Type B pancreatic cell (in vitro differentiated cells): ENCODE results near the gene TMEM145. TPM values are rescaled to one million over a fixed set of nuclear protein-coding genes. Genes with fewer than 3 reads are reported as not detected.

Source experiments
- DNase-seq: peaks from one replicate; pipeline ENCODE4 v3.0.0; 2021; ENCODE audit warnings: mixed read lengths; ENCODE audit not compliant: unreplicated experiment; ENCODE audit errors: extremely low spot score
- H3K27ac Mint-ChIP-seq: 2 replicates; pipeline ENCODE4 v1.8.0; 2021; ENCODE audit warnings: mild to moderate bottlenecking, mixed read lengths
- H3K27me3 Mint-ChIP-seq: 2 replicates; pipeline ENCODE4 v1.8.0; 2021; ENCODE audit warnings: mixed read lengths
- H3K36me3 Mint-ChIP-seq: 2 replicates; pipeline ENCODE4 v1.8.0; 2021; ENCODE audit warnings: mixed read lengths
- H3K4me1 Mint-ChIP-seq: one replicate; pipeline ENCODE4 v1.8.0; 2021; ENCODE audit warnings: mixed read lengths; ENCODE audit not compliant: unreplicated experiment
- H3K4me3 Mint-ChIP-seq: 2 replicates; pipeline ENCODE4 v1.8.0; 2021; ENCODE audit warnings: mild to moderate bottlenecking, mixed read lengths
- H3K9me3 Mint-ChIP-seq: 2 replicates; pipeline ENCODE4 v1.8.0; 2021; ENCODE audit warnings: mixed read lengths
- CTCF ChIP-seq: fragments of 200-600 bp; sonication (generic); conservative IDR thresholded peaks from 2 replicates; pipeline ENCODE4 v1.5.0; 2021; ENCODE audit warnings: antibody characterized with exemption, mild to moderate bottlenecking
- total RNA-seq: library from RNA; stranded (reverse); gene quantifications from 2 replicates; pipeline ENCODE4 v1.2.1, GENCODE V29; 2021; ENCODE audit warnings: low replicate concordance

The TMEM145 gene
- total RNA-seq, 1 donor from 2014 or later = 3.6 TPM

GRCh38 chr19:42289556-42290041 lies 23.5 kb upstream of the TMEM145 start:
- Mint-ChIP-seq H3K27me3 (no peaks in the 10 kb centered on the region), H3K36me3 (peaks cover 5% of the 10 kb centered on the region), H3K27ac (no peak overlapping the region), H3K9me3 (no peaks in the 10 kb centered on the region), H3K4me3 (no peak overlapping the region), H3K4me1 (peaks cover 22% of the 10 kb centered on the region)
- no peak for TF ChIP-seq CTCF
- DNase-seq = no peak

GRCh38 chr19:42290136-42290522 lies 23.0 kb upstream of the TMEM145 start:
- H3K36me3 Mint-ChIP-seq = peaks cover 5% of the 10 kb centered on the region
- DNase-seq = no peak
- H3K9me3 Mint-ChIP-seq = no peaks in the 10 kb centered on the region
- no peak overlapping the region for H3K4me3 Mint-ChIP-seq
- H3K4me1 Mint-ChIP-seq = peaks cover 16% of the 10 kb centered on the region
- TF ChIP-seq CTCF = no peak
- no peak overlapping the region for H3K27ac Mint-ChIP-seq
- no peaks in the 10 kb centered on the region for H3K27me3 Mint-ChIP-seq

GRCh38 chr19:42290523-42291434 lies 22.3 kb upstream of the TMEM145 start:
- no peak for DNase-seq
- no peaks in the 10 kb centered on the region for H3K9me3 Mint-ChIP-seq
- H3K36me3 Mint-ChIP-seq = peaks cover 5% of the 10 kb centered on the region
- peaks cover 14% of the 10 kb centered on the region for H3K4me1 Mint-ChIP-seq
- no peaks in the 10 kb centered on the region for H3K27me3 Mint-ChIP-seq
- H3K4me3 Mint-ChIP-seq = no peak overlapping the region
- peak; percentile 67 for TF ChIP-seq CTCF
- H3K27ac Mint-ChIP-seq = peak overlapping the region; percentile 76

DNA sequence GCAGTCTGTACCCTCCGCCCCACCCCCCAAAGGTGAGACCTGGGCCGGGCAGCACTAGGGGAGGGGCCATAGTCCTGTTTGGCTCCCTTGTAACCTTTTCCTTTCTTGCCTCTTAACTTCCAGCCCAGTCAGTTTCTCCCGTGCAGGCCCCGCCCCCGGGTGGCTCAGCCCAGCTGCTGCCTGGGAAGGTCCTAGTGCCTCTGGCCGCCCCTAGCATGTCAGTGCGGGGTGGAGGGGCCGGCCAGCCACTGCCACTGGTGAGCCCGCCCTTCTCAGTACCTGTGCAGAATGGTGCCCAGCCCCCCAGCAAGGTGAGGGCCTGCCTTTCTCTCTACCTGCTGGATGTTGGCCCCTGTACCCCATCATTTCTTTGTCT lies 21.7 kb upstream of the TMEM145 start:
- Mint-ChIP-seq H3K36me3 (peaks cover 5% of the 10 kb centered on the region), H3K9me3 (no peaks in the 10 kb centered on the region), H3K4me3 (peak overlapping the region; percentile 24), H3K4me1 (peaks cover 8% of the 10 kb centered on the region), H3K27ac (peak overlapping the region; percentile 76), H3K27me3 (no peaks in the 10 kb centered on the region)
- TF ChIP-seq CTCF = no peak
- DNase-seq = no peak

DNA sequence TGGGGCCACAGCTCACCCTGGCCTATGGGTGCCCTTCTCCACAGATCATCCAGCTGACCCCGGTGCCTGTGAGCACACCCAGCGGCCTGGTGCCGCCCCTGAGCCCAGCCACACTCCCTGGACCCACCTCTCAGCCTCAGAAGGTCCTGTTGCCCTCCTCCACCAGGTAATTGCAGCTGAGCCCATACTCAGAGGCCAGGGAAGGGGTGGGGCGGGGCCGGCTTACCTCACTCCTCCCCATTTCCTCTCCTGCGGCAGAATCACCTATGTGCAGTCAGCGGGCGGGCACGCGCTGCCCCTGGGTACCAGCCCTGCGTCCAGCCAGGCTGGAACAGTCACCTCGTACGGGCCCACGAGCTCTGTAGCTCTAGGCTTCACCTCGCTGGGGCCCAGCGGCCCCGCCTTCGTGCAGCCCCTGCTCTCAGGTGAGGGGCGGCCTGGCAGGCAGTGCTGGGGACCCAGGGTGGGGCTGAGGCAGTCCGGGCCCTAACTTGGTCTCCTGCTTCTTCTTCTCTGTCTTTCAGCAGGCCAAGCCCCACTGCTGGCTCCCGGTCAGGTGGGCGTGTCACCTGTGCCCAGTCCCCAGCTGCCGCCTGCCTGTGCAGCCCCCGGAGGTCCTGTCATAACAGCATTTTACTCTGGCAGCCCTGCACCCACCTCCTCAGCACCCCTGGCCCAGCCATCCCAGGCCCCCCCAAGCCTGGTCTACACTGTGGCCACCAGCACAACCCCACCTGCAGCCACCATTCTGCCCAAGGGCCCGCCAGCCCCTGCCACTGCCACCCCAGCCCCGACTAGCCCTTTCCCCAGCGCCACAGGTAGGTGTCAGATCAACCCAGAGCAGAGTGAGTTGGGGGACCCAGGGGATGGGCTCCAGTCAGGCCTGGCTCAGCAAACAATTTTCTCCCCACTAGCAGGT lies 20.8 kb upstream of the TMEM145 start:
- Mint-ChIP-seq H3K4me1 (peaks cover 8% of the 10 kb centered on the region), H3K4me3 (no peak overlapping the region), H3K9me3 (no peaks in the 10 kb centered on the region), H3K27me3 (no peaks in the 10 kb centered on the region), H3K27ac (peak overlapping the region; percentile 76), H3K36me3 (peaks cover 8% of the 10 kb centered on the region)
- TF ChIP-seq CTCF = no peak
- no peak for DNase-seq
